ENCODE results near the gene RAB9A. TPM values are rescaled to one million over a fixed set of nuclear protein-coding genes. Genes with fewer than 3 reads are reported as not detected.
"Not testable (repeated sequence)": the region's sequence is repeated elsewhere in the genome, so short reads cannot be mapped to it uniquely, and the experiment has no call there.

The RAB9A gene
- 41.4 and 42.4 TPM in 2 replicates for total RNA-seq (2022)
- Bru-seq, nascent RNA = percentile 92 among the genes with signal in this experiment
- BruChase-seq, experiment 1, labeled RNA remaining after a 6-hour chase = percentile 77 among the genes with signal in this experiment
- BruChase-seq, experiment 2, labeled RNA remaining after a 2-hour chase = percentile 81 among the genes with signal in this experiment
- long read RNA-seq, transcript RAB9A-203 (2 exons, 737 nt) = minor isoform, 17 of 124 reads
- long read RNA-seq, transcript RAB9A-202 (3 exons, 2,039 nt) = major isoform, 69 of 124 reads
- long read RNA-seq, partial matches to known transcripts = 0 of 124 reads
- long read RNA-seq, other reads (novel, unspliced or antisense) = 35 of 124 reads

GRCh38 chrX:13688958-13689740 lies at the start of gene RAB9A:
RAB9A (plus strand) TSS chrX:13689128; CDS start chrX:13708747, 19,619 bp downstream.
- CTCF ChIA-PET = interaction anchor here (0.6 to 1.2 kb wide), 2 partner anchors 20 to 34 kb away, joined by 3 to 5 read pairs; no protein-coding TSS in a partner anchor
- peaks cover 46% of the 10 kb centered on the region for H3K4me1 Mint-ChIP-seq (ENCODE audit: low read depth, unreplicated experiment)
- BruUV-seq (replicated peaks) = no TSS peak

GRCh38 chrX:13641684-13642083 lies 47.2 kb upstream of the RAB9A start:
- BruUV-seq (replicated peaks); CTCF ChIA-PET; H3K36me3 Mint-ChIP-seq (ENCODE audit: insufficient read depth, unreplicated experiment); DNase-seq; H3K9me3 Mint-ChIP-seq (ENCODE audit: low read depth, unreplicated experiment); H3K4me3 Mint-ChIP-seq (ENCODE audit: low read depth, unreplicated experiment); H3K27me3 Mint-ChIP-seq (ENCODE audit: unreplicated experiment); H3K27ac Mint-ChIP-seq (ENCODE audit: unreplicated experiment): not testable (repeated sequence)
- intact Hi-C loops (cut with micrococcal nuclease; ENCODE audit: unreplicated experiment) = loop anchor here (10.0 kb wide), 1 partner anchor 697 kb away; no protein-coding TSS in a partner anchor
- peaks cover 26% of the 10 kb centered on the region for H3K4me1 Mint-ChIP-seq (ENCODE audit: low read depth, unreplicated experiment)

More at GRCh38 chrX:13688958-13689740, at the start of gene RAB9A:
- no peaks in the 10 kb centered on the region for H3K27me3 Mint-ChIP-seq (ENCODE audit: unreplicated experiment)
- intact Hi-C loops (cut with micrococcal nuclease; ENCODE audit: unreplicated experiment) = no loop called here
- peak within 1 kb of the TSS; percentile 95 for H3K27ac Mint-ChIP-seq (ENCODE audit: unreplicated experiment)
- peak within 1 kb of the TSS; percentile 86 for H3K4me3 Mint-ChIP-seq (ENCODE audit: low read depth, unreplicated experiment)
- no peaks in the 10 kb centered on the region for H3K9me3 Mint-ChIP-seq (ENCODE audit: low read depth, unreplicated experiment)
- TF ChIP-seq CTCF (IDR thresholded peaks at IDR 0.05; ENCODE audit: unreplicated experiment) = no peak
- H3K36me3 Mint-ChIP-seq (ENCODE audit: insufficient read depth, unreplicated experiment) = peaks cover 56% of the 10 kb centered on the region
- peak; percentile 93 for DNase-seq

- Mint-ChIP-seq H3K27me3 (ENCODE audit: unreplicated experiment) (no peaks in the 10 kb centered on the region), H3K27ac (ENCODE audit: unreplicated experiment) (peak overlapping the region; percentile 24), H3K9me3 (ENCODE audit: low read depth, unreplicated experiment) (no peaks in the 10 kb centered on the region), H3K4me3 (ENCODE audit: low read depth, unreplicated experiment) (no peak overlapping the region), H3K36me3 (ENCODE audit: insufficient read depth, unreplicated experiment) (no peaks in the 10 kb centered on the region), H3K4me1 (ENCODE audit: low read depth, unreplicated experiment) (peaks cover 25% of the 10 kb centered on the region)
- intact Hi-C loops (cut with micrococcal nuclease; ENCODE audit: unreplicated experiment) = loop anchor here (1.0 to 10.0 kb wide), 3 partner anchors 123 to 701 kb away; no protein-coding TSS in a partner anchor
- DNase-seq = no peak
- CTCF ChIA-PET = interaction anchor here (0.7 to 1.8 kb wide), 11 partner anchors 38 to 831 kb away, joined by 3 to 26 read pairs (median 5); no protein-coding TSS in a partner anchor
- no peak for TF ChIP-seq CTCF (IDR thresholded peaks at IDR 0.05; ENCODE audit: unreplicated experiment)
- no TSS peak for BruUV-seq (replicated peaks)
These were observed 43.3 kb upstream of the RAB9A start for GRCh38 chrX:13645464-13646153.

- BruUV-seq (replicated peaks) = no TSS peak
- Mint-ChIP-seq H3K27me3 (ENCODE audit: unreplicated experiment) (no peaks in the 10 kb centered on the region), H3K36me3 (ENCODE audit: insufficient read depth, unreplicated experiment) (no peaks in the 10 kb centered on the region), H3K4me3 (ENCODE audit: low read depth, unreplicated experiment) (no peak overlapping the region), H3K9me3 (ENCODE audit: low read depth, unreplicated experiment) (no peaks in the 10 kb centered on the region), H3K4me1 (ENCODE audit: low read depth, unreplicated experiment) (peaks cover 27% of the 10 kb centered on the region), H3K27ac (ENCODE audit: unreplicated experiment) (peak overlapping the region; percentile 24)
- peak; percentile 71 for DNase-seq
- intact Hi-C loops (cut with micrococcal nuclease; ENCODE audit: unreplicated experiment) = loop anchor here (1.0 to 10.0 kb wide), 3 partner anchors 124 to 701 kb away; no protein-coding TSS in a partner anchor
- CTCF ChIA-PET = interaction anchor here (0.7 to 1.8 kb wide), 11 partner anchors 38 to 832 kb away, joined by 3 to 26 read pairs (median 5); no protein-coding TSS in a partner anchor
- TF ChIP-seq CTCF (IDR thresholded peaks at IDR 0.05; ENCODE audit: unreplicated experiment) = peak; percentile 34
These were observed 42.8 kb upstream of the RAB9A start for GRCh38 chrX:13646154-13646549.

All from Calu3 (cell line).